WTC11 (cell line): ENCODE results near the gene SAMD9L.

Experiments
- CTCF ChIP-seq: fragments of 200-600 bp; IDR thresholded peaks from 2 replicates; pipeline ENCODE4 v1.8.0; 2022; ENCODE audit warnings: antibody characterized with exemption
- MAX ChIP-seq: sonication (generic); formaldehyde crosslinking; IDR thresholded peaks from 2 replicates; pipeline ENCODE4 v1.8.0; 2022; ENCODE audit warnings: mild to moderate bottlenecking, missing genetic modification reagents
- NFYB ChIP-seq: sonication (generic); formaldehyde crosslinking; conservative IDR thresholded peaks from 2 replicates; pipeline ENCODE4 v1.8.0; 2022; ENCODE audit warnings: low read depth, missing genetic modification reagents
- SOX15 ChIP-seq: fragments of 250-450 bp; sonication (Bioruptor Pico); IDR thresholded peaks from 2 replicates; pipeline ENCODE4 v1.9.0; 2021; ENCODE audit warnings: mild to moderate bottlenecking
- USF1 ChIP-seq: sonication (generic); formaldehyde crosslinking; IDR thresholded peaks from 2 replicates; pipeline ENCODE4 v1.8.0; 2022; ENCODE audit warnings: mild to moderate bottlenecking, missing genetic modification reagents
- TF ChIP-seq, protein P1 (sequence below): sonication (generic); formaldehyde crosslinking; IDR thresholded peaks from 2 replicates; pipeline ENCODE4 v1.8.1; 2023; ENCODE audit warnings: mild to moderate bottlenecking, missing genetic modification reagents, moderate library complexity
- TF ChIP-seq, protein P2 (sequence below): fragments of 250-450 bp; sonication (Bioruptor Pico); IDR thresholded peaks from 2 replicates; pipeline ENCODE4 v1.9.0; 2021; ENCODE audit warnings: moderate library complexity, mild to moderate bottlenecking, inconsistent platforms, borderline replicate concordance

- no peak for TF ChIP-seq NFYB (CRISPR knock-in tag)
- TF ChIP-seq CTCF: no peak
- TF ChIP-seq, protein P1, sequence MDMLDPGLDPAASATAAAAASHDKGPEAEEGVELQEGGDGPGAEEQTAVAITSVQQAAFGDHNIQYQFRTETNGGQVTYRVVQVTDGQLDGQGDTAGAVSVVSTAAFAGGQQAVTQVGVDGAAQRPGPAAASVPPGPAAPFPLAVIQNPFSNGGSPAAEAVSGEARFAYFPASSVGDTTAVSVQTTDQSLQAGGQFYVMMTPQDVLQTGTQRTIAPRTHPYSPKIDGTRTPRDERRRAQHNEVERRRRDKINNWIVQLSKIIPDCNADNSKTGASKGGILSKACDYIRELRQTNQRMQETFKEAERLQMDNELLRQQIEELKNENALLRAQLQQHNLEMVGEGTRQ (CRISPR knock-in tag): no peak
- TF ChIP-seq MAX: no peak
- TF ChIP-seq, protein P2, sequence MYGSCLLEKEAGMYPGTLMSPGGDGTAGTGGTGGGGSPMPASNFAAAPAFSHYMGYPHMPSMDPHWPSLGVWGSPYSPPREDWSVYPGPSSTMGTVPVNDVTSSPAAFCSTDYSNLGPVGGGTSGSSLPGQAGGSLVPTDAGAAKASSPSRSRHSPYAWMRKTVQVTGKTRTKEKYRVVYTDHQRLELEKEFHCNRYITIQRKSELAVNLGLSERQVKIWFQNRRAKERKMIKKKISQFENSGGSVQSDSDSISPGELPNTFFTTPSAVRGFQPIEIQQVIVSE (CRISPR knock-in tag): no peak
- no peak for TF ChIP-seq SOX15 (CRISPR knock-in tag)
- TF ChIP-seq USF1 (CRISPR knock-in tag): no peak
Measured at GRCh38 chr7:93196336-93196735, 48.2 kb upstream of the SAMD9L start.
